Spleen (tissue), 13 donors: ENCODE measurements around the gene TTC9. TPM values are rescaled to one million over a fixed set of nuclear protein-coding genes. Genes with fewer than 3 reads are reported as not detected.

Source experiments
- DNase-seq: peaks from one replicate; pipeline ENCODE4 v3.0.0-alpha.2; 2020
- H3K27ac ChIP-seq, 8 donors: fragments of 200-600 bp; sonication (generic) in 7 of 8; 1 replicate in 4 of 8; 2 replicates in 4 of 8; pipeline versions ENCODE4 v1.5.0 to v1.8.0; 2016 to 2021; ENCODE audit warnings: inconsistent platforms in 4 of 8, mild to moderate bottlenecking in 4 of 8, moderate library complexity in 1 of 8
- H3K27me3 ChIP-seq, 7 donors: fragments of 200-600 bp; sonication (generic) in 6 of 7; replicated peaks in 1 of 7; 1 replicate in 4 of 7; 2 replicates in 3 of 7; pipeline versions ENCODE4 v1.5.0 to v1.8.0; 2016 to 2021; ENCODE audit warnings: inconsistent platforms in 3 of 7, mild to moderate bottlenecking in 1 of 7
- H3K36me3 ChIP-seq, 6 donors: fragments of 200-600 bp; sonication (generic) in 5 of 6; 1 replicate in 4 of 6; 2 replicates in 2 of 6; pipeline versions ENCODE4 v1.5.0 to v1.8.0; 2016 to 2021; ENCODE audit warnings: inconsistent platforms in 2 of 6
- H3K4me1 ChIP-seq, 6 donors: fragments of 200-600 bp; sonication (generic) in 5 of 6; 1 replicate in 3 of 6; 2 replicates in 3 of 6; pipeline versions ENCODE4 v1.5.0 to v1.8.0; 2016 to 2021; ENCODE audit warnings: inconsistent platforms in 3 of 6
- H3K4me3 ChIP-seq, 8 donors: fragments of 200-600 bp; sonication (generic) in 7 of 8; 1 replicate in 4 of 8; 2 replicates in 4 of 8; pipeline versions ENCODE4 v1.5.0 to v1.8.0; 2016 to 2021; ENCODE audit warnings: inconsistent platforms in 4 of 8, mild to moderate bottlenecking in 4 of 8, moderate library complexity in 2 of 8
- H3K9me3 ChIP-seq, 8 donors: fragments of 200-600 bp; sonication (generic) in 7 of 8; 1 replicate in 4 of 8; 2 replicates in 4 of 8; pipeline versions ENCODE4 v1.5.0 to v1.8.0; 2016 to 2021; ENCODE audit warnings: inconsistent platforms in 4 of 8
- CTCF ChIP-seq, 11 experiments: fragments of 200-600 bp in 7 of 11; fragments of 450-650 bp in 4 of 11; sonication (generic) in 4 of 11; IDR thresholded peaks in 8 of 11; conservative IDR thresholded peaks in 3 of 11; 1 replicate in 7 of 11; 2 replicates in 4 of 11; pipeline versions ENCODE4 v1.4.0 to v1.8.0; 2016 to 2021; ENCODE audit warnings: antibody characterized with exemption in 11 of 11, inconsistent platforms in 4 of 11, mild to moderate bottlenecking in 1 of 11
- POLR2A ChIP-seq, 3 donors: fragments of 450-650 bp; IDR thresholded peaks; one replicate each; pipeline ENCODE4 v1.5.1; 2017; ENCODE audit warnings: antibody characterized with exemption in 3 of 3, mild to moderate bottlenecking in 1 of 3
- POLR2AphosphoS5 ChIP-seq, 3 donors: sonication (generic); formaldehyde crosslinking; IDR thresholded peaks; one replicate each; pipeline ENCODE4 v1.5.1; 2017; ENCODE audit warnings: antibody characterized with exemption in 3 of 3
- WGBS, 5 donors: extraction: QIAGEN DNeasy Blood & Tissue Kit in 3 of 5; methylation state at CpG; one replicate each; pipeline versions ENCODE4 v1.1.5 to v1.1.7; 2013 to 2018; 5-methylcytosine and 5-hydroxymethylcytosine counted together
- intact Hi-C: fragments of 100-400 bp; cut with DNase I; formaldehyde crosslinking; loops from one replicate; pipeline ENCODE4 v1.15.0; 2023; ENCODE audit warnings: low total_unique reads
- long read RNA-seq, 2 donors: transcript quantifications; one replicate each; lab custom pipeline, GENCODE V29; 2026
- polyA plus RNA-seq, 3 donors: library from polyadenylated mRNA; stranded (reverse); fragments of 200-250 nt; gene quantifications; one replicate each; pipeline ENCODE4 v1.2.1, GENCODE V29; 2013
- total RNA-seq, 7 donors: library from RNA; depleted of rRNA in 3 of 7; stranded (reverse); fragments of >200 nt in 3 of 7; fragmentation: NEBNext Ultra II Directional in 4 of 7; extraction: Animal tissue kit (Norgen Biotek cat#: 25700) in 4 of 7; gene quantifications; one replicate each; pipeline versions ENCODE4 v1.1.0 to v1.2.1, GENCODE V29; 2016 to 2021
- donor health status: healthy with polysubstance abuse.
- donor health status: DM: no; HTN: no; CAD: no; lungs with moderate emphysema.
- donor health status: DM: no; HTN: no; CAD: no.
- donor health status: Bipolar disorder and iron deficiency.
- donor health status: healthy.
- donor health status: DM: no; HTN: no; CAD: no.
- donor health status: DM: yes; HTN: yes; CAD: no.

Gene TTC9
- 10 to 100 TPM in 1 of 7 donors, 1 to 10 TPM in 6; 8.1 to 13.2 (median 9.3) TPM for total RNA-seq
- 1 to 10 TPM; 4.6 to 7.4 (median 7.3) TPM for polyA plus RNA-seq
- long read RNA-seq, donor 1, full-length matches to known transcripts = 11 of 11 reads
- long read RNA-seq, donor 1, partial matches to known transcripts = 0 of 11 reads
- long read RNA-seq, donor 1, other reads (novel, unspliced or antisense) = 0 of 11 reads
- long read RNA-seq, donor 2, full-length matches to known transcripts = 2 of 2 reads
- long read RNA-seq, donor 2, partial matches to known transcripts = 0 of 2 reads
- long read RNA-seq, donor 2, other reads (novel, unspliced or antisense) = 0 of 2 reads

- intact Hi-C loops = no loop called here
- Histone ChIP-seq H3K4me1 (peaks cover 5 to 79% (median 51%) of the 10 kb centered on the region in 6 donors), H3K27me3 (peaks cover 0 to 37% (median 0%) of the 10 kb centered on the region in 7 donors), H3K36me3 (no peaks in the 10 kb centered on the region), H3K9me3 (no peaks in the 10 kb centered on the region), H3K4me3 (peak within 1 kb of the TSS; percentile 59 to 94 (median 75)), H3K27ac (peak within 1 kb of the TSS; percentile 72 to 96 (median 90))
- WGBS, 5 donors = 0 to 1% (median 0%) methylated on average over 24 to 105 of the region's 105 CpGs
- peak; percentile 89 for DNase-seq
- TF ChIP-seq CTCF (IDR thresholded peaks at IDR 0.05 in 8 of 11, conservative IDR thresholded peaks at IDR 0.05 in 3 of 11) (no peak), POLR2AphosphoS5 (IDR thresholded peaks at IDR 0.05) (no peak), POLR2A (IDR thresholded peaks at IDR 0.05) (no peak)
Observed at GRCh38 chr14:70641548-70642302, at the start of gene TTC9. Gene TTC9 (plus strand): TSS chr14:70641916. CDS start chr14:70642130, 214 bp downstream.

GRCh38 chr14:70594461-70594860 lies 47.3 kb upstream of the TTC9 start:
- no peaks in the 10 kb centered on the region for H3K9me3 ChIP-seq
- intact Hi-C loops = no loop called here
- no peak overlapping the region for H3K27ac ChIP-seq
- TF ChIP-seq POLR2AphosphoS5 (IDR thresholded peaks at IDR 0.05) = peak in 1 of 3 donors; percentile 20
- TF ChIP-seq POLR2A (IDR thresholded peaks at IDR 0.05) = no peak
- H3K36me3 ChIP-seq = peaks cover 4 to 83% (median 73%) of the 10 kb centered on the region in 6 donors
- H3K27me3 ChIP-seq = no peaks in the 10 kb centered on the region
- no peak for DNase-seq
- peaks cover 5 to 34% (median 19%) of the 10 kb centered on the region in 6 donors for H3K4me1 ChIP-seq
- no peak overlapping the region for H3K4me3 ChIP-seq
- 96 to 98% (median 97%) methylated on average over 9 of the region's 9 CpGs for whole genome bisulfite sequencing, 5 donors

- intact Hi-C loops = no loop called here
Observed at GRCh38 chr14:70595443-70596185, 46.1 kb upstream of the TTC9 start.

More at GRCh38 chr14:70595443-70596185, 46.1 kb upstream of the TTC9 start:
- H3K4me3 ChIP-seq = no peak overlapping the region
- H3K27me3 ChIP-seq = no peaks in the 10 kb centered on the region
- H3K27ac ChIP-seq = no peak overlapping the region
- peaks cover 11 to 41% (median 24%) of the 10 kb centered on the region in 6 donors for H3K4me1 ChIP-seq
- peaks cover 4 to 72% (median 62%) of the 10 kb centered on the region in 6 donors for H3K36me3 ChIP-seq
- WGBS, 5 donors = 84 to 94% (median 87%) methylated on average over 7 to 9 of the region's 9 CpGs
- TF ChIP-seq POLR2AphosphoS5 (IDR thresholded peaks at IDR 0.05) (no peak), CTCF (IDR thresholded peaks at IDR 0.05 in 8 of 11, conservative IDR thresholded peaks at IDR 0.05 in 3 of 11) (no peak), POLR2A (IDR thresholded peaks at IDR 0.05) (no peak)
- DNase-seq = no peak
- no peaks in the 10 kb centered on the region for H3K9me3 ChIP-seq
